Activated T-cell treated with anti-CD3 and anti-CD28 coated beads, Interleukin-2, amount 50 U/mL, for 4 hours (primary cell): Measurements from ENCODE around the gene KIAA0753. TPM values are rescaled to one million over a fixed set of nuclear protein-coding genes. Genes with fewer than 3 reads are reported as not detected.

Experiments
- ATAC-seq, 2 donors: fragments of 200-7000 bp; cut with Tn5 transposase; one replicate each; pipeline ENCODE4 v1.10.0; 2021
- DNase-seq: peaks from one replicate; pipeline ENCODE4 v3.0.0-alpha.2; 2020
- H3K27me3 Mint-ChIP-seq: one replicate; pipeline ENCODE4 v1.8.0; 2021; ENCODE audit warnings: low read depth, mixed read lengths
- H3K36me3 Mint-ChIP-seq: one replicate; pipeline ENCODE4 v1.8.0; 2022; ENCODE audit warnings: mixed read lengths; ENCODE audit not compliant: insufficient read depth
- H3K4me1 Mint-ChIP-seq: one replicate; pipeline ENCODE4 v1.8.0; 2021; ENCODE audit warnings: low read depth, mixed read lengths
- H3K4me3 Mint-ChIP-seq: one replicate; pipeline ENCODE4 v1.8.0; 2021; ENCODE audit warnings: mild to moderate bottlenecking, moderate library complexity, mixed read lengths
- H3K9me3 Mint-ChIP-seq: one replicate; pipeline ENCODE4 v1.8.0; 2021; ENCODE audit warnings: mixed read lengths
- total RNA-seq, 3 donors: library from RNA; stranded (reverse); gene quantifications; one replicate each; pipeline ENCODE4 v1.2.1, GENCODE V29; 2021

The KIAA0753 gene
- total RNA-seq, 3 donors from 2014 or later, result 16.9 to 19.2 (median 17.1) TPM

DNA sequence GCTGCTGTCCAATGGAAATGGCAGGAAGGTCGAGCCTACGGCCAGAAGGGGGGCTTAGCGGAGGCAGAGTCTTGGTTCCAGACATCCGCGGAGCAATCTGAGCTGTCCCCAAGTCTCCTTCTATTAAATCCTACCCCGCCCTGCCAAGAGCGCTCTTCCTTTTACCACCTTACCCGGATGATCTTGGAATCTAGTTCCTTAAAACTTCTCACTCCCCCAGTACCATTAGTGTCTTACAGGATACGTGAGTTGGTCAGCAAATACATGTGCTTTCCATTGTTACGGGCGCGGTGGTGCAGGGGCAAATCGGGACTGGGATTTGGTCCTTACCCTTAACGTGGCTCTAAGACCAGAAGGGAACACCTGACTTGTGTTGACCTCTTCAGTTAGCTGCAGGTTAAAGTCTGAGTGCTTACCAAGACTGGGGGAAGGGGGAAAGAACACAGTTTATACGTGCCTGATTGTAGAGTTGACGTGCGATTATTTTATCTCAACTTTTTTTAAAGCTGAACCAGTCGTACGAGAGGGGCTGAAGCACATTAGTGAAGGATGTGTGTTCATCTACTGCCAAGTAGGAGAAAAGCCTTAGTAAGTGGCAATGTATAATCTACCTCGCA is 844 bp upstream of the KIAA0753 start:
- Mint-ChIP-seq H3K4me3 (peak overlapping the region; percentile 95), H3K4me1 (peaks cover 63% of the 10 kb centered on the region), H3K36me3 (peaks cover 27% of the 10 kb centered on the region), H3K27me3 (no peaks in the 10 kb centered on the region), H3K9me3 (no peaks in the 10 kb centered on the region)
- no peak for DNase-seq
- ATAC-seq, result peak in 1 of 2 donors; percentile 1

DNA sequence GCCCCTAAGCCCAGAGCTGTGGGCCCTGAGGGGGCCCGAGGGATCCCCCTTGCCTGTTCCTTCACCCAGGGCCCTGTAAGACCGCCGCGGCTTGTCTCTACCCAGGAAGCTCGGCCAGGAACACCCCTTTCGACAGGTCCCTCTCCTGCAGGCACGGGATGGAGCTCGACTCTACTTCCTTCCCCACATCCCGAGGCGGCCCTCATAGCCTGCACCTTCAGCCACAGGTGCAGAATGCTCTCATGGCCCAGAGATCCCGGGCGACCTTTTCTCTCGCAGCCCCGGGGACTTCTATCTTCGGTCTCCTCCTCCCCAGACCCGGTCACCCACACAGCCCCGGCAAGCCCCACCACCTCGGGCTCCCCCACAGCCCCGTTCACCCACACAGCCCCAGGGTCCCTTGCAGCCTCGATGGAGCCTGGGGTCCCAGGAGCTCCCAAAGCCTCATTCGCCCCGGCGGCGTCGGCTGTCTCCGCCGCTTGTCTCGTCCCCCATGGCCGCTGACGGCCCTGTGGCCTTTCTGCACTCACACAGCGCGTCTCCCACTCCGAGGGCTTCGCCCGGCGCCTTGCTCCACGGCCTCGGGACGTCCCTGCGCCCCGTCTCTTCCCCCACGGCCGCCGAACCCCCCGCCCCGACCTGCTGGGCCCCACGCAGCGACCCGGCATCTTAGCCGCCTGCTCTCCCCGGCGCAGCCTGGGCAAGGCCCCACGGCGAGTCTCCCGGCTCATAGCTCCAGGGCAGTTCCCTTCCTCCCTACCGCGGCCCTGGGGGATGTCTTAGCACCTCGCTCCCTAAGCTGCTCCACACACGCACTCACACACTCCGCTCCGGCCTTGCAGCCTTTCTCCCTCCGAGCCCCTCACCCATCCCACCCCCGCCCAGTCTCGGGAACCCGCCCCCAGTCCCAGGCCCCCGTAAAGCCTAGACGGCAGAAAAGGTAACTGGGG is 650 bp downstream of the KIAA0753 start:
- peaks cover 18% of the 10 kb centered on the region for H3K36me3 Mint-ChIP-seq
- peak overlapping the region; percentile 95 for H3K4me3 Mint-ChIP-seq
- H3K27me3 Mint-ChIP-seq, result no peaks in the 10 kb centered on the region
- no peaks in the 10 kb centered on the region for H3K9me3 Mint-ChIP-seq
- ATAC-seq (peak; percentile 41 to 46), DNase-seq (peak; percentile 28)
- H3K4me1 Mint-ChIP-seq, result peaks cover 54% of the 10 kb centered on the region

DNA sequence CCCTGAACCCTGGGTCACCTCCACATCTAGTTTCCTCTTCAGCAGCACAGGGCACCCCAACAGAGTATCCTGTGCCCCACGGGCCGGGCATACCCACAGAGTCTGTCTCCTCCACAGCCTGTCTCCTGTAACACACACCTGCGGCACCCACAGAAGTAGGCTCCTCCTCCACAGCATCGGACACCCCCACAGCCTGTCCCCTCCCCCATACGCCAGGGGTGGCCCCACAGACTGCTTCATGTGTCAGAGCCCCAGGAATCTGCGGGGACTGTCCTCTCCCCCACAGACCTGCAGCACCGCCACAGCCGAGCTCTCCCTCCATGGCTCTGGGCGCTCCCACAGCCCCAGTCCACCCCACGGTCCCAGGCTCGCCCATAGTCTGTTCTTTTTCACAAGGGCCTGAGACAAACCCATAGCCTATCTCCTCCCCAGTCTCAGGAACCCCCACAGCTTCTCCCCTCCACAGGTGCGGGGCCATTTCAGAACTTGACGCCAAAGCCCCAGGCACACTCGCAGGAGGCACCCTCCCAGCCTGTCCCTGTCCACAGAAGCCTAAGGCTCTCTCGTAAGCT is 1.4 kb downstream of the KIAA0753 start:
- no peaks in the 10 kb centered on the region for H3K9me3 Mint-ChIP-seq
- no peak for DNase-seq
- peaks cover 17% of the 10 kb centered on the region for H3K36me3 Mint-ChIP-seq
- no peak for ATAC-seq
- peaks cover 47% of the 10 kb centered on the region for H3K4me1 Mint-ChIP-seq
- H3K4me3 Mint-ChIP-seq, result peak overlapping the region; percentile 95
- H3K27me3 Mint-ChIP-seq, result no peaks in the 10 kb centered on the region

DNA sequence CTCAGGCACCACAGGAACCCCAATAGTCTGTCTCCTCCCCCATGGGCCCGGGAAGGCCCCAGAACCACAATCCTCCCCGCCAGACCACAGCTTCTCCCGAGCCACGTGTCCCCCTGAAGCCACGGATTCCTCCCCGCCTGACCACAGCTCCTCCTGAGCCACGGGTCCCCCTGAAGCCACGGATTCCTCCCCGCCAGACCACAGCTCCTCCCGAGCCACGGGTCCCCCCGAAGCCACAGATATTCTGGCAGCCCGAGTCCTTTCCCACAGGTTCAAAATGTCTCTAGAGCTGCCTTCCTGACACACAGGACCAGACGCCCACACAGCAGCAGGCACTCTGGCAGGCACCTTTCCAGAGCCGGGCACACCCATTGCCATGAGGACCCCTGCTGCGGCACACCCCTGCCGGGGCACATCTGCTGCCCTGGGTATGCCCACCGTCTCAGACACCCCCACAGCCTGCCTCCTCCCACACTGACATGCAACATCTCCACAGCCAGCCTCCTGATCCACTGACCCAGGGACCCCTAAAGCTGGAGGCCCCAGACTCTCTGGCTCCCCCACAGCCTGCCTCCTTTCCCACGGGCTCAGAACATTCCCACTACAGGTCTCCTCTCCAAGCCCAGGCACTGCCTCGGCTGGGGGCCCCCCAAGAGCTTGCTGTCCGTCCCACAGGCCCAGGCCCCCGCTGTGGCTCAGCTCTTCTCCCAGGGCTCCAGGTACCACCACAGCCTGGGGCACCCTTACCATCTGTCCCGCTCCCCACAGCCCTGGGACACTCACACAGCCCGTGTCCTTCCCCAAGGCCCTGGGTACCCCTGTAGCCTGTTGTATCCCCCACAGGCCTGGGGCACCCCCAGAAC is 2.2 kb downstream of the KIAA0753 start:
- Mint-ChIP-seq H3K27me3 (no peaks in the 10 kb centered on the region), H3K4me3 (peak overlapping the region; percentile 95), H3K9me3 (no peaks in the 10 kb centered on the region), H3K36me3 (peaks cover 19% of the 10 kb centered on the region), H3K4me1 (peaks cover 39% of the 10 kb centered on the region)
- ATAC-seq (no peak), DNase-seq (no peak)

DNA sequence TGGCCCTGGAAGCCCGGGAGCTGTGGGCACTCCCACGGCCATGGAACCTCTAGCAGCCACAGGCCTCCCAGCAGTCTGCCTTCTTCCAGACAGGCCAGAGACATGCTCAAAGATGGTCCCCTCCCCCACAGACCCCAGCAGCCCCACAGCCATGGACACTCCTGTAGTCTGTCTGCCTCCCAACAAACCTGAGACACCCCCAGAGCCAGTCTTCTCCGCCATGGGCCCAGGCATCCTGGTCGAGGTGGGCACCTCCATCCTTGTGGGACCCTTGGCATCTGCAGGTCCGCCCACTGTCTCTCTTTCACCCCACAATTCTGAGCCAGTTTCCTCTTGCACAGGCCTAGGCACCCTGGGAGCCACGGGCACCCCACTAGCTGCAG is 3.1 kb downstream of the KIAA0753 start:
- Mint-ChIP-seq H3K4me3 (no peak overlapping the region), H3K36me3 (peaks cover 25% of the 10 kb centered on the region), H3K9me3 (no peaks in the 10 kb centered on the region), H3K4me1 (peaks cover 31% of the 10 kb centered on the region), H3K27me3 (no peaks in the 10 kb centered on the region)
- no peak for DNase-seq
- no peak for ATAC-seq

DNA sequence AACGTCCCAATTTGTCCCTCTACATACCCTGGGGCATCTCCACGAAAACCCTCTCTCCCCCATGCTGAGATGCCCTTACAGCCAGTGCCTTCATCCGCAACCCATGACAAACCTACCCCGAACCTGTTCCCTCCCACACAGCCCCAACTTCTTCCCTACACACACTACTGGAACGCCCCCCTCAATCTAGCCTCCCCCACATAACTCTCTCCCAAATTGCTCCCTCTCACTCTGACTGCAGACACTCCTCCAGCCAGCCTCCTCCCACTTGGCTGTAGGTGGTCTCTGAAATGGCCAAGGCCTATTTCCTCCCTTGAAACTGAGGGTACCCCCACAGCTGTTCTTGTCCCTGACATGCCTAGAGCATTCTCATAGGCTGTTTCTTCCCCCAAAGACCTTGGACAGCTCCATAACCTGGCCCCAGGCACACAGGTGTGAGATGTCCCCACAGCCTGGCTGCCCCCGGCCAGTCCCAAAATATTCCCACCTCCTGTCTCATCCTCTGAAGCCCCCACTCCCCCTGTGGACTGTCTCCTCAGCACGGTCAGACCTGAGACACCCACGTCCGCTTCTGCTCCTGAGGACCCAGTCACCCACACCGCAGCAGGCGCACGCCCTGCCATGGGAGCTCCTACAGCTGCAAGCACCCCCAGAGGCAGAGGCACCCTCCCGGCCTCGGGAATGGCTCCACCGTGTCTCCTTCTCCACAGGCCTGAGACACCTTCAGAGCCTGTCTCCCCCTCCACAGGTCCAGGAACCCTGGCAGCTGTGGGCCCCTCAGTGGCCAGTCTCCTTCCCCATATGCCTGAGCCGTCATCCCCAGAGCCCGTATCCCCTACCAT is 3.7 kb downstream of the KIAA0753 start:
- no peak for DNase-seq
- Mint-ChIP-seq H3K9me3 (no peaks in the 10 kb centered on the region), H3K4me1 (peaks cover 25% of the 10 kb centered on the region), H3K27me3 (no peaks in the 10 kb centered on the region), H3K36me3 (peaks cover 25% of the 10 kb centered on the region), H3K4me3 (no peak overlapping the region)
- no peak for ATAC-seq

DNA sequence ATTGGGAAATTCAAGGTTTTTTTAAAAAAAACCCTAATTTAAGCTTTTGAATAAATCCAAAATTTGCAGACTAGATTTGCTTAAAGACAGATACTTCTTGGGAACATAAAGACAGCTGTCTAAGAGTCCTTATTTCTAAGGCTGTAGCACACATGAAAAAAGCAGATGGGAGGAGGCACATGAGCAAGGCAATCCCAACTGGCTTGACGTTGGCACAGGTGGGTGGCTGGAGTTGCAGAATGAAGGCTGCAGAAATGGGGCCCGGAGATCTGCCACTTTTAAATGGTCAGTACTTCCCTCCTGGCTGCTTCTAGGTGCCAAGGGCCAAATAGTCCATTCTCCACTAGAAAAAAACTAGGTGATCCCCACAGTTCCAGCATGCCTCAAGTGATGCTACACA is 4.4 kb downstream of the KIAA0753 start:
- no peaks in the 10 kb centered on the region for H3K9me3 Mint-ChIP-seq
- ATAC-seq (no peak), DNase-seq (no peak)
- H3K27me3 Mint-ChIP-seq, result no peaks in the 10 kb centered on the region
- H3K36me3 Mint-ChIP-seq, result peaks cover 27% of the 10 kb centered on the region
- H3K4me3 Mint-ChIP-seq, result no peak overlapping the region
- H3K4me1 Mint-ChIP-seq, result peaks cover 21% of the 10 kb centered on the region

DNA sequence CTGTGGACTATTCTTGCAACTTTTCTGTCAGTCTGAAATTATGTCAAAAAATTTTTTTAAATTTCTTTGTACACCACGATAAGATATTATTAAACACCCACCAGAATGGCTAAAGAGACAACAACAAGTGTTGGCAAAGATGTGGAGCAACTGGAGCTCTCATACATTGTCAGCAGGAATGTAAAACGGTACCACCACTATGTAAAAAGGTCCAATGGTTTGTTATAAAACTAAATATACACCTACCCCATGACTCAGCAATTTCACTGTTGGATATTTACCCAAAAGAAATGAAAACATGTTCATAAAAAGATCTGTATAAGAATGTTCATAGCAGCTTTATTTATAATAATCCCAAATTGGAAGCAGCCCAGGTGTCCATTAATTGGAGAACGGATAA is 7.2 kb downstream of the KIAA0753 start:
- DNase-seq, result no peak

DNA sequence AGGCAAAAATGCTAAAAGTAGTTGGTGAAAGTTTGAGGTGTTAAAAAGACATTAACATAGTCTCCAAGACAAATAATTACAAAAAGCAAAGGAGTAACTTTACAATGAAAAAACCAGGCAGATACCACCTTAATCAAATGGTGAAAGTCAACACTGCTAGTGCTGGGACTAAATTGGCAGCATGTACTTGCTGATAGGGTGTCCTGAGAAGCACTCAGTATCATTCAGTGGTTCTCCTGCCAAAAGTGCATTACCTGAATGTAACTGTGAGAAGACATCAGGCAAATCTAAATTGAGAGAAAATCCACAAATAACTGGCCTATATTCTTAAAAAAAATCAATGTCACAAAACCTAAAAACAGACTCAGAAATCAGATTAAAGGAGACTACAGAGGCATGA is 8.0 kb downstream of the KIAA0753 start:
- DNase-seq (no peak), ATAC-seq (no peak)
- H3K4me3 Mint-ChIP-seq, result no peak overlapping the region
- H3K9me3 Mint-ChIP-seq, result no peaks in the 10 kb centered on the region
- H3K27me3 Mint-ChIP-seq, result no peaks in the 10 kb centered on the region
- H3K36me3 Mint-ChIP-seq, result peaks cover 45% of the 10 kb centered on the region
- H3K4me1 Mint-ChIP-seq, result peaks cover 6% of the 10 kb centered on the region

More for the DNA sequence above, 7.2 kb downstream of the KIAA0753 start:
- Mint-ChIP-seq H3K4me1 (peaks cover 10% of the 10 kb centered on the region), H3K27me3 (no peaks in the 10 kb centered on the region), H3K4me3 (no peak overlapping the region), H3K9me3 (no peaks in the 10 kb centered on the region), H3K36me3 (peaks cover 38% of the 10 kb centered on the region)
- ATAC-seq, result no peak

DNA sequence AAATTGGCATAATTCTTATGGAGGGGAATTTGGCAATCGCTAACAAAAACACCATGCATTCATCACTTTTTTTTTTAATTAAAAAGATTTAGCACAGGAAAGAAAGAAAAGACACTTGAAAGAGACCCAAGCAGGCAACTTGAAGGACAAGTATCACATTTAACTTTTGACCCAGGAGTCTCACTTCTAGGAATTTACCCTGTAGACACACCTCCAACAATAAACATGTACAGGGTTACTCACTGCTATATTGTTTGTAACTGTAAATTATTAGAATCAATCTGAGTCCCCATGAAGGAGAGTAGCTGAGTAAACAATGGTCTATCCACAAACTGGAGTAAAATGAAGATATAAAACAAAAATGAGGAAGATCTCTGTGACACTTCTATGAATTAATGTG is 10.1 kb downstream of the KIAA0753 start:
- Mint-ChIP-seq H3K4me3 (no peak overlapping the region), H3K36me3 (peaks cover 51% of the 10 kb centered on the region), H3K27me3 (no peaks in the 10 kb centered on the region), H3K9me3 (no peaks in the 10 kb centered on the region), H3K4me1 (peaks cover 3% of the 10 kb centered on the region)
- DNase-seq, result no peak
- ATAC-seq, result no peak

DNA sequence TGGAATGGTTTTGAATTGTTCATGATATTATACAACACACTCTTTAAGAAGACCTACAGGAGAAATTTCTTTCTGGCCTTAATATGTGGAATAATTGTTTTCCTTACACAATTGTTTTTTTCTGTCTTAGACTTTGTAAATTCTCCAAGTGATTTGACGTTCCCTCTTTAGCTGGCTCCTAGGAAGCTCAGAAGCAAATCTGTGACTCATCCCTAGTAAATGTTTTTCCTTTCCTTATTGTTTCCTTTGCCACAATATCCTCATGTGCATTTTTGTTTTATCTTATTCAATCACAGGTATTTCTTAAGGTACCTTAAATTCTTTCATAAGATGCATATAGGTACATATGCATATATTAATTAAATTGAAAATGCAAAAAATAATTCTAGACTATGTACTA is 13.5 kb downstream of the KIAA0753 start:
- H3K27me3 Mint-ChIP-seq, result no peaks in the 10 kb centered on the region

DNA sequence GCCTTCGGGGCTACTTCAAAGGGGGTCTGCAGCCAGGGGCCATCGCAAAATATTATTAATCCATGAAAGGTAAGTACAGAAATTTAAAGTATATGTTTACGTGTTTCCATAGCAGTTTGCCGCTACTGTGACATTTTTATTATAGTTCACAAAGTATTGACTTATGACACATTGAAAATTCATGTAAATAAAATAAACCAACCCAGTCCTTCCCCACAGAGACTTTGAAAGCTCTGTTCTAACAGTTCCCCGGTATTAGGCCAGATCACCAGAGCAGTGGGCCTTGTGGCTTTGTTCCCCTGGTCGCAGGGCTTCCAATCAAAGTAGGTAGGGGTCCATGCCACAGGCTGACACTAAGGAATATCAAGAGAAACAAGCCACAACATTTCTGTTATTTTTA is 13.9 kb downstream of the KIAA0753 start:
- ATAC-seq (no peak), DNase-seq (no peak)
- Mint-ChIP-seq H3K9me3 (no peaks in the 10 kb centered on the region), H3K36me3 (peaks cover 38% of the 10 kb centered on the region), H3K4me3 (no peak overlapping the region), H3K27me3 (no peaks in the 10 kb centered on the region), H3K4me1 (peaks cover 3% of the 10 kb centered on the region)

More for the DNA sequence above, 13.5 kb downstream of the KIAA0753 start:
- no peak overlapping the region for H3K4me3 Mint-ChIP-seq
- H3K36me3 Mint-ChIP-seq, result peaks cover 38% of the 10 kb centered on the region
- ATAC-seq (no peak), DNase-seq (no peak)
- peaks cover 3% of the 10 kb centered on the region for H3K4me1 Mint-ChIP-seq
- no peaks in the 10 kb centered on the region for H3K9me3 Mint-ChIP-seq

DNA sequence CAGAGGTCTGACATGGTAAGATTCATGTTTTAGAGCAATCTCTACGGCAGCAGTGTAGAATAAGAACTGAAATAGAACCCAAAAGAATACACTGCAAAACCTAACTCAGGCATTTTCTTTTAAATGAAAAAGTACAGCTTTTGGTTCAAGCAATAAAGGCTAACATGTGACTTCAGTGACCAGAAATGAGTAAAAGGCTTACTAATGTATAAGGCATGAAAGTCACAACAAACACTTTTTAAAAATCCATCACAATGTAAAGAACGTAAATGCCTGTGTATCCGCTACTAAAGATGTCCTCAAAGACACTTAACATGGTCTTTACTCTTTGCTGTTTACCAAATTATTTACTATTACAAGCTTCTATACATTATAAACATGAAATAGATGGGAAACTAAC is 16.6 kb downstream of the KIAA0753 start:
- no peak for ATAC-seq
- no peak overlapping the region for H3K4me3 Mint-ChIP-seq
- no peak for DNase-seq
- no peaks in the 10 kb centered on the region for H3K27me3 Mint-ChIP-seq
- no peaks in the 10 kb centered on the region for H3K9me3 Mint-ChIP-seq
- peaks cover 38% of the 10 kb centered on the region for H3K36me3 Mint-ChIP-seq
- H3K4me1 Mint-ChIP-seq, result no peaks in the 10 kb centered on the region
